GM18870 (cell line): ENCODE measurements around the gene SLC17A2.

ENCODE experiments used
- ATAC-seq: cut with Tn5 transposase; IDR thresholded peaks from one replicate; pipeline ENCODE4 v1.9.1; 2021; ENCODE audit warnings: moderate library complexity; ENCODE audit not compliant: unreplicated experiment

The SLC17A2 gene

DNA sequence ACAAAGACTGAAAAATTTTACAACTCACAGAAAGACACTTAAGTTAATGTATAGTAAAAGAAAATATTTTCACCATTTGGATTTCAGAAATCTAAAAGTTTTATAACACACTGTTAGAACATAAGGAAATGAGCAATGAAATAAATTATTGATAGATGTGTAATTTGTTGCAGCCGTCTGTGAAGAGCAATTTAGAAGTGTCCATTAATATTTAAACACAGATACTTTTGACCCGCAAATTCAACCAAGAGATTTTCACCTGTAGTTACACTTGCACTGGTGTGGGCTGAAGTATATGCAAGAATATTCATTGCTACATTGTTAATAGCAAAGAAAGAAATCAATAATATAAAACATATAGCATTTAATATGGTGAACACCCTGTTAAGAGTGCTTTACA lies 41.9 kb downstream of the SLC17A2 start:
- no peak for ATAC-seq

DNA sequence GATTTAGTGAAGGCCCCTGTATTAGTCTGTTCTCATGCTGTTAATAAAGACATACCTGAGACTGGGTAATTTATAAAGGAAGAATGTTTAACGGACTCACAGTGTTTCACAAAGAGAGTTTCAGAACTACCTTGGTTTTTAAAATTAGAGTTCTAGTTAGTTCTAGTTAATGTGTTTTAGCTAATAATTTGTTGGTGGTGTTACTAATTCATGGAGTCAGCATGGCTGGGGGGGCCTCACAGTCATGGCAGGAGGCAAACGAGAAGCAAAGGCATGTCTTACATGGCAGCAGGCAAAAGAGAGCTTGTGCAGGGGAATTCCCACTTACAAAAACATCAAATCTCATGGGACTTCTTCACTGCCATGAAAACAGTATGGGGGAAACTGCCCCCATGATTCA lies 44.4 kb downstream of the SLC17A2 start:
- ATAC-seq: no peak

DNA sequence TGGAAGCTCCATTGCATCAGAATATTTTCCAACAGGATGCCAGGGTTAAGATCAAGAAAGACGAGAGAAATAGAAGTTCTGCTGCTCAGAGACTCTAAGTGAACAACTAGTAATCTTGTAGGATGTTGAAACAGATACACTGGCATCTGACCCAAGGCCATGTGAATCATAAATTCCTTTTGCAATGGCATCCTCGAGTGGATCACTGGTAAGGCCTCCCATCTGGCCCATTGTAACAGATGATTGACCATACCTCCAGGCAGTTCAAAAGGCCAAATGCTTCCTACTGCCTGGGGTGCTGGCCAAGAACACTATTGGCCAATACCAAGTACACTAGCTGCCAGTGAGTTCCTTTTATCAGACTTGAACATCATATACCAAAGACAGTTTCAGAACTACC lies 46.5 kb downstream of the SLC17A2 start:
- ATAC-seq: no peak

DNA sequence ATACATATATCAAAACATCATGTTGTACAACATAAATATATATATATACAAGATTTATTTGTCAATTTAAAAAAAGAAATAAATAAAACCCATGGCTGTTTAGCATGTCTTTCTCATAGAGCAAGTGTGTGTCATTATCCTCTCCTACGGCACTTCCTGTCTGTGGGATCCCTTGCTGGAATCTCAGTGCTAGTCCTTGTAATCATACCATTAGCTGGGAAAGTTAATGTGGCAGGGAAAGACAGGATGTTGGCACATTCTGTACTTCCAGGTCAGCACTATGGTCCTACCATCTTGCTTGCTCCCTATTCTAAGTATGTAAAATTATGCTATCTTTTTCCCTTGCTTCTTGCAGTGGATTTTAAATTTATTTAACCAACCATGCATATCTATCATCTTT lies 47.0 kb downstream of the SLC17A2 start:
- no peak for ATAC-seq

DNA sequence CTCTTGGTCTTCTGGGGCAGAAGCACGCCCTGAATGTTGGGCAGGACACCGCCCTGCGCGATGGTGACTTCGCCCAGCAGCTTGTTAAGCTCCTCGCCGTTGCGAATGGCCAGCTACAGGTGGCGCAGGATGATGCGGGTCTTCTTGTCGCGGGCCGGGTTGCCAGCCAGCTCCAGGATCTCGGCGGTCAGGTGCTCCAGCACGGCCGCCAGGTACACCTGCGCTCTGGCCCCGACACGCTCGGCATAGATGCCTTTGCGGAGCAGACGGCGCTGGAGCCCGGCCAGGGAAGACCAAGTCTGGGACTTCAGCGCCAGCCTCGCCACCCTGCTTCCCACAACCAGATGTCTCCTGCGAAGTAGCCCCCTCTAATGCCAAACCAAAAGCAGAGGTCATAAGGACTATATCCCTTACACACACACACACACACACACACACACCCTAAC lies 48.4 kb downstream of the SLC17A2 start:
- no peak for ATAC-seq

DNA sequence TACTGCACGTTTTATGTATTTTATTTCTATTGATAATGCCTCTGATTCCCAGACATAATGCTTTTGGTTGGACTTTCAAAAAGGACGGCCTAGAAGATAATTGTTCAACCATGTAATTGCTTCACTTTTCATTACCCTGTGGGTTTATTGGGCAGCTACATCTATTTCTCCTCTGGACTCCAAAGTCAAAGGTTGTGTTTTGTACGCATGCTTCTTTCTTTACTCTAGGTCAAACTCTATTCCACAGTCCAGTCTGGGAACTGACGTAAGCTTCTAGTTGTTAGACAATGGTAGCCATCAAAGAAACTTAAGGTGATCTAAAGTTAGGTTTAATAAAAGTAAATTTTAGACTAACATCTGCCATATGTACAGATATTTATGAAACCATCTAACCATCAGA lies 49.9 kb downstream of the SLC17A2 start:
- no peak for ATAC-seq

DNA sequence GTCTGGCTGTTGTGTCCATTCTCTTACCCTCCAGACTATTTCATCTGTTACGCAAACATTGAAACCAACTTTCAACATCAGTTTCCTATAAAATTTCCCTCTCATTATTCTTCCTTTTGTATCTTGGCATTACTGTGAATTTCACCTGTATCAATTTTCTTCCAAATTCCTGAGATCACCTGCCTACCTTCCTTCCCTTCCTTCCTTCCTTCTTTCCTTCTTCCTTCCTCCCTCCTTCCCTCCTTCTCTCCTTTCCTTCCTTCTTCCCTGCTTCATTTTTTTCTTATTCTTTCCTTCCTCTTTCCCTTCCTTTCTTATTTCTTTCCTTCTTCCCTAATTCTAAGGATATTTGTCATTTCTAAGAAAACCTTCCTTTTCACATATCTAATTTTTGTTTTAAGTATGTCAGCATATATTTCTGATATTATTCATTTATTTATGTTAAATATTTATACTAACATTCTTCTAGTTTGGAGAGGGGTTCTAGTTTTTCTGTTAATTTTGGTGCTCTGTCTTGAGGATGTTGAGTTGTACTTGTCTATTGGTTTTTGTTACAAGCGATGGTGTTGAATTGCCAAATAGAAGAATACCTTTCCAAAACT lies 51.7 kb downstream of the SLC17A2 start:
- no peak for ATAC-seq

DNA sequence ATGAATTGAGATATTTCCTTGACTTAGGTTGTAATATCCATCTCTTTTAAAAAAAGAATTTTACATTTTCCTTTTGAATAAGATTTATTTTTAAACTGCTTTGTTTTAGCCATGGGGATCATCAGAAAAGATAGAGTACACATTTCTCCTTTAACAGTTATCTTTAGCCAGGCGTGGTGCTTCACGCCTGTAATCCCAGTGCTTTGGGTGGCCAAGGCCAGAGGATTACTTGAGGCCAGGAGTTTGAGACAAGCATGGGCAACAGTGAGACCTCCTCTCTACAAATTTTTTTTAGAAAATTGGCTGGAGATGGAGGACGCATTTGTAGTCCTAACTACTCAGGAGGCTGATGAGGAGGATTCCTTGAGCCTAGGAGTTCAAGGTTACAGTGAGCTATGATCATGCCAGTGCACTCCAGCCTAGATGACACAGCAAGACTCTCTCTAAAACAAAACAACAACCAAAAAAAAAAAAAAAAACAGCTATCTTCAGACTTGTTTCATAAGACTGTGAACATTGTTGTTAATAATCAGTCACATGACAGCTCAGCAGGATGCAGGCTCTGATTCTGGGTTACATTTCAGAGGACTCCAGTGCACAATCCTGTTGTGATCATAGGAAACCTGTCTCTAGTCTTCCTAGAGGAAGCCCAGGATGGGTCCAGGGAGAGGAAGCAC lies 54.4 kb downstream of the SLC17A2 start:
- no peak for ATAC-seq

DNA sequence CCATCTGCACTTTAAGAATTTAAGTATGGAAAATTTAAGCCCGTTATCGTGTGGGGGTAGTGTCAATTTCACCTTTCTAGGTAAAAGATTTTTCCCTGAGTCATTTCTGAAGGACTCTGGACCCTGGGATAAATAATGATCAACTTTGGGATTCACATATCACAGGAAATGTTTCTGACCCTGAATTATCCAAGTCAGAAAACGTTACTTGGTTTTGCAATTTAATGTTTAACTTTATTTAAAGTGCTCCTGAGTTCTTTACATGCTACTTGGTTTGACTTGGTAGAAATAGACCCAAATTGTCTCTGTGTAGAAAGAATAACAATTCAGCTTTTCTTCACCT lies 55.0 kb downstream of the SLC17A2 start:
- no peak for ATAC-seq

DNA sequence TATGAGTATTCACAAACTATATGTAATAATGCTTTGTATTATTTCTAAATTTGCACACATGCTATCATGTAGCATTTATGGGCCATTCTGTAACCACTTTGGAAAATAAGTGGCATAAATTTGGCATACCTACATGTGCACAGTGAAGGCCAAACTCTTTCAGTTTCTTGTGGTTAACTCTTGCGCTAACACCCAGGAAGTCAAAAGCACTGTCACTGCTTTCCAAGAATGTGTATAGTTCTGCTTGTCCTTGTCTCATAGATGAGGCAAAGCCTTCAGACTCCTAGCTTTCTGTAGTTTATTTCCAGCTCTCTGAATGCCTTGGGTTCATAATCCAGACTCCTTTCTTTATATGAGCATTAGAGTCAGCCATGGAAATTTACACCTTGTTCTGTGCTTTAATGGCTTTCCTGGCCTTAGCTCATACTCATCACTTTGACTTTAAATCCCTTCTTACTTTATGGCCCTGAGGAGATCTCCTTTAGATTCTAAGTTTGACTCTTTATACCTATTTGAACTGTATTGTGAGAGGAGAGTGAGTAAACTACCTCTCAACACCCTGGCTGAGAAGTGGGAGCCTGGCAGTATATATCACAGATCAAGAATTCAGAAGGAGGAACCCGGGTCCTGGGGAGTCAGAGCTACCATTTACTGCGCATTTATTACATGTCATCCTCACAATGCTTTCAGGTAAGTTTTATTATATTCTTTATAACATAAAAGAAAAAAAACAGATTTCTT lies 55.5 kb downstream of the SLC17A2 start:
- ATAC-seq: no peak

DNA sequence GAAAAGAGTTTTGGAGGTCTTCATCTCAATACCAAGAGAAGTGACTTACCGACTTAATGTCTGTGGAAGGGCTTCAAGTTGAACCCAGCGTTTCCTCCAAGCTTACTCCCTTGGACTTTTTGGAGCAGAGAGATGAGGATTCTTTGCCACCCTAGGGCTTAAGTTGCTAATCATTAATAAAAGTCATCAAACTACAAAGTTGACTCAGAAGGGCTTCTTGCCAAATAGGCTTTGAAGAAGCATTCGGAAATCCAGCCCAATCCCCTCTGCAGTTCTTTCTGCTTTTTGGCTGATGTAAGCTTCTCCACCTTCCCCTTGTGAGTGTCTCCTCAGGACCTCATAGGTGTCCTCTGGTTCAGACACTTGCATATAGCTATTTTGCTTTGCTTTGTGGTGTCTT lies 56.4 kb downstream of the SLC17A2 start, which contains the start of gene SLC17A3:
SLC17A3 (minus strand) TSS at position 126 of the 400 bp plus-strand sequence. CDS start 5,856 bp downstream, outside the sequence.
- ATAC-seq: no peak

DNA sequence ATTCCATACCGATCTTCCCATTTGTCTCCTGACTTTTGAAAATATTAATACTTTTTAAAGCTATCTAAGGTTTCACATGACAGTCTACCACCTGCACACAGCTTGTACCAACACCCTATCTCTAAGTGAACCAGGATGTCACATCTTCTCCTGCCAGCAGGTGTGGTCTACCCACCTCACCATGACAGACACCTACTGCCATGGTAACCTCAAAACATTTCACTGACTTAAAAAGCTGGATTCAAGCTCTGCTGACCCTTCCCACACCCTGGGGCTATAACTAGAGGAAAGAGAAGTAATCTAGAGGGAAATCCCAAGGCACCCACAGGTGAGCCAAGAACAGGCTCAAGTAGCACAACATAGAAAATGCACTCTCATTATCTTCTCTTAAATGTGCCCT lies 57.7 kb downstream of the SLC17A2 start:
- no peak for ATAC-seq

DNA sequence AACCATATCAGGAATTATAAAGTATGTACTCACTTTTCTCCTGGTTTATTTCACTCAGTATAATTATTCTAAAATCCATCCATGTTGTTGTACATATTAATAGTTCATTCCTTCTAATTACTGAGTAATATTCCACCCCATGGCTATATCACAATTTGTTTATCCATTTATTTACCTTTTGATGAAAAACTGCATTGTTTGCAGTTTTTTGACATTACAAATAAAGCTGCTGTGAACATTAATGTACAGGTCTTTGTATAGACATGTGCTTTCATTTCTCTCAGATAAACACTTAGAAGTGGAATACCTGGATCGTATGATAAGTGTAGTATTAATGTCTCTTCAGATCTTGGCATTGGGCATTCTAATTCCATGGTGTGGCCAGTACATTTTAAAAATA lies 60.7 kb downstream of the SLC17A2 start:
- ATAC-seq: no peak

DNA sequence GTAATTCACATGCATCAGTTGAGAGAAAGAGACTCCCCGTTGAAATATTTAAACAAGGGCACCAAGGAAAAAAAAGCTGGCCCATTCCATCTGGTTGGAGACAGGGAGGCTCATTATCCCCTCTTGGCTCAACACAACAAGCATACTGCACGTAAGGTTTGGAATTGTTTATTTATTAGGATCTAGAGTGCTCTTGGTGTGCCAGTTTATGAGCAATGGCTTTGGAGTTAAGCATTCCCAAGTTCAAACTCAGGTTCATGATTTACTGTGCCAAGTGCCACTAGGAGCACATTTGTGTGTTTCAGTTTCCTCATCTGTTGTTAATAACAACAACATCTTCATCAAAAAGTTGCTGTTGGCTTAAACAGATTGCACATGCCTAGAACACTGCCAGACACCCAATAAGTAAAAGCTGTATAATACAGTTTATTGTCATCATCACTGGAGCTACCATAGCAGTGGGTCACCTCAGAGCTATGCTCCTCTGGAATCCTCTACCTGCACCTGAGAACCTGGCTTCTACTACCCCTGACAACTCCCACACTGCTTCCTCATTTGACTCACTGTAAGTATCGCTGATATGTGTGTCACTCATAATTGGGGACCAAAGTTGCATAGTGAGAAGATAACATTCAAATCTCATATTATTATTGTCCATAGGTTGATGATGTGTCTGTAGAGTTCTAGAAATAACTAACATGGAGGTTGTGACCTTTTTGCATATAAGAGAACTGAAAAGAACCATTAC lies 61.9 kb downstream of the SLC17A2 start:
- no peak for ATAC-seq

DNA sequence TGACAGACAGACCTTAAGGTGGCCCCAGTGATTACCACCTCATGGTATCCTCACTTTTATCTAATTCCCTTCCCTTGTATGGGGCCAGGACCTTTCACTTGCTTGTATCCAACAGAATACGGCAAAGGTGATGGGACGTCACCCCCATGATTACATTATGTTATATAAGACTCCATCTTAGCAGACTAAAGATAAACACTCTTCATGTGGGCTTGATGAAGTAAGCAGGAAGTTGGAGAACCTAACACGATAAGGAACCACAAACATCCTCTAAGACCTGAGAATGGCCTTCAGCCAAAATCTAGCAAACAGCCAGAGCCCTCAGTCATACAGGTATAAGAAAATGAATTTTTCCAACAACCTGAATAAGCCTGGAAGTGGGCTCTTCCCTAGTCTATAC lies 64.5 kb downstream of the SLC17A2 start:
- no peak for ATAC-seq

DNA sequence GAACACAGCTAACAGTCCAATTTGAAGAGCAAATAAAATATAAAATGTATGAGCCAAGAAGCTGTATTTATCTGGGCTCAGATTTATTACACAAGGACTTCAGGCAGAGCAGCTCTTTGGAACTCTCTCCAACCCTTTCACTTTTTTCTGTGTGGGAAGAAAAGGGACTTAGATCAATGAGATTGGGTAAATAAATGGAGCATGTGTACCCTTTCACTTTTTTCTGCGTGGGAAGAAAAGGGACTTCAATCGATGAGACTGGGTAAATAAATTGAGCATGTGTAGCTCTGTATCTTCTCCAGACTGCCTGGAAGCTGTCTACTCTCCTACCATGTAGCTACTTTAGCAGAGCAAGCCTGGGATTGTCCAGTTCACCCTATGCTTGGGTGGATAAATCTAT lies 67.1 kb downstream of the SLC17A2 start:
- ATAC-seq: no peak
